HG02623 (cell line): ENCODE data around the gene DBX1.
"Not testable (repeated sequence)": the region's sequence is repeated elsewhere in the genome, so short reads cannot be mapped to it uniquely, and the experiment has no call there.

Source experiments
- ATAC-seq: cut with Tn5 transposase; IDR thresholded peaks from one replicate; pipeline ENCODE4 v1.9.1; 2021; ENCODE audit warnings: moderate library complexity; ENCODE audit not compliant: unreplicated experiment

DBX1 gene, protein sequence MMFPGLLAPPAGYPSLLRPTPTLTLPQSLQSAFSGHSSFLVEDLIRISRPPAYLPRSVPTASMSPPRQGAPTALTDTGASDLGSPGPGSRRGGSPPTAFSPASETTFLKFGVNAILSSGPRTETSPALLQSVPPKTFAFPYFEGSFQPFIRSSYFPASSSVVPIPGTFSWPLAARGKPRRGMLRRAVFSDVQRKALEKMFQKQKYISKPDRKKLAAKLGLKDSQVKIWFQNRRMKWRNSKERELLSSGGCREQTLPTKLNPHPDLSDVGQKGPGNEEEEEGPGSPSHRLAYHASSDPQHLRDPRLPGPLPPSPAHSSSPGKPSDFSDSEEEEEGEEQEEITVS

DNA sequence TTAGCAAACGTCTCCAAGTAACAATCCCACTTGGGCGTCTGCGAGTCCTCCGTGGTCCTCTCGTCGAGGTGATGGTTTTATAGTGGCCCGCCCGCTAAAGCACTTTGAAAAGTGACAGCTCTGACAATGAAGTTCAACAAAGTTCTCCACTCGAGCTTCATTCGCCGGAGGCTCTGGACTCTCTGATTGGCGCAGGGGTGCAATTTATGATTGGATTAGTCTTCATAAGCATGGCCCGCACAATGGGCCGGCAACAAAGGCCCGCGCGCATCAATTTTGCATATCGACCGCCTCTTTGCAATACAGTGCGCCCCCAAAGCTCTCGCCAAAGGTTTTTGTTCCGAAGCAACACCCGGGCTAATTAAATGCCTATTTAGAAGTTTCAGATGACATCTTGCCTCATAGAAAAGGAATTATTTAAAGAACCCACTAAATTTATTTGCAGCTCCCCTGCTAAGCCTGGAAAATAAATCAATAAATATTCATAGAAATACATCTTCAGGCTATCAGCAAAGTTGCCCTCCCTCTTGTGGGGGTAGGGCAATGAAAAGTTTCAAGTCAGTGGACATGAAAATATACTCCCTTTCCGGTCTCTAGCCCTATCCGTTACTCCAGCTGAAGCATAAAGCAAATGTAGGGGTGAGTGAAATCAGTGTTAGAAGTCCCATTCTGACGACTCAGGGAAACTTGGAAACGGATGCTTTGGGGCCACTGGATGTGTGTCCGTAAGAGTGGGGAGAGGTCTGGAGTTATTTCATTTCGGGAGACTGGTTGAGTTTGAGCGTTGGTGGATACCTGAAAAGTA, at the start of gene DBX1:
Gene DBX1 (minus strand): TSS at position 51 of the 805 bp plus-strand sequence. CDS start 151 bp downstream, outside the sequence.
- ATAC-seq: no peak

DNA sequence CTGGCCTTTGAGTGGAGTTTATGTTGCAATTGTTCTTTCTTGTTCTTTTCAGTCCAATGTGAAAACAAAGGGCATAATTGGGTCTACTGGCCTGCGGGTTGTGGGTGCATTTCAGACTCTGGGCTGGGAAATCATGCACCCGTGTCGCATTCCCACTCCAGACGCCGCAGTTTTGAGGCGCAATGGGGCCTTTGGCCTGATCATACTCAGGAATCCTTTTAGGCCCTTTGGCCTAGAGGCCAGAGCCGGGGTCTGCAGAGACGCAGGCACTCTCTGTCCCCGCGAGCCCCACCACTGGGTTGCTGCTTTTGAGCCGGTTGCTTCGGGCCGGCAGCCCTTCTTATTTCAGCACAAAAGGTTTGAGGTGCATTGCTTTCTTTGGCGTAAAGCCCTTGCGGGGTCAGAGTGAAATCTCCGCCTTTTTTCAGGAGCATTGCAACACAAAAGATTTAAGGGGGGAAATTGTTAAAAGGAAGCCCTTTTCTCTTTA, 48.4 kb upstream of the DBX1 start:
- ATAC-seq: no peak

DNA sequence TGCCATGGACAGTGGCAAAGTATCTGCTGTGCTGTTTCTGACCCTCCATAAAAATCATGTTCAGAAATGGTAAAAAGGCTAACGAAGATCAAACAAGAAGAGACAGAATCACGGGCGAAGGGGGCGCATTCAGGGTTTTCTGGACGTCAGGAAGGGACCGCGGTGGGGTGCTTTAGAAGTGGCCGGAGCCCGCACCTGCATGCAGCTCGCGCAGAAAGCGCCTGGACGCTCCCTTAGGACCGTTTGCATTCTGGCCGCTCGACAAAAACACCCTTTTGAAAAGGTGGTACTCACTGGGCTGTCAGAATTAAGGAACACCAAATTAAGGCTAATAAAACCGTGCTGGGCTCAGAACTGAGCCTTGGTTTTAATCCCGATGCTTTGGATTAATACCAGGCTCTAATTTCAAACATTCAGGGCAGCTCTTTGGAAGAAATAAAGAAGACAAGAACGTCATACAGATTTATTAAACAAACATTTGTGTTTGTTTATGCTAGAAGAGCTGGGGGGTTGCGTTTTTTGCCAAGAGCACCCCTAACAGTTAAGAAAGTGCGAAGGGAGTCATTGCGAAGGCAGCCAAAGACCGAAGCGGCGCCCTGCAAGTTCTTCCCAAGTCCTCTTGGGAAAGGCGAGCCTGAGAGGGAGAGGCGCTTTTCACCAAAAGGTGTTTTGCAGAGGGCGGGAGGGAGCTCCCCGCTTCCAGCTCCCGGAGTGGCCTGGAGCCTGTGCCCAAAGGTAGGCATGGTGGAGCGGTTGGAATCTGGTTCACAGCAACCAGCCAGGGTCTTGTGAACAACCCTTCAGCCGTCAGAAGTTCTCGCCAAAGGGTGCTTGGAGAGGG, 47.7 kb upstream of the DBX1 start:
- no peak for ATAC-seq

DNA sequence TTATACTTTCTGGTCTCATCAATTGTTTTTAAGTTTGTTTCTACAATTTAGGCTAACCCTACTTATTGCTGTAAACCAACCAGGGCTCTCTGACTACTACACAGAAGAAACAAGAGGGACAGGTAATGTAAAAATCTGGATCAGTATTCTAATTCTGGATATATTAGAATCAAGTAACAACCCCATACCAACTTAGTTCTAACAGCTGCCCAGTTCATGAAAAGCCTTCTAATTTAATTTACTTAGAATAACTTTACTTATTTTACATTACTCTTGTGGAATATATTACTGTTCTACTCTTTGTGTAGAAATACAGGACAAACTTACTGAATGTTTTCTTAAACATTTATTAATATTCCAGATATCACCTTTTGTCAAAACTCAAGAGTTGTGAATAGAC, 45.5 kb upstream of the DBX1 start:
- ATAC-seq: no peak

DNA sequence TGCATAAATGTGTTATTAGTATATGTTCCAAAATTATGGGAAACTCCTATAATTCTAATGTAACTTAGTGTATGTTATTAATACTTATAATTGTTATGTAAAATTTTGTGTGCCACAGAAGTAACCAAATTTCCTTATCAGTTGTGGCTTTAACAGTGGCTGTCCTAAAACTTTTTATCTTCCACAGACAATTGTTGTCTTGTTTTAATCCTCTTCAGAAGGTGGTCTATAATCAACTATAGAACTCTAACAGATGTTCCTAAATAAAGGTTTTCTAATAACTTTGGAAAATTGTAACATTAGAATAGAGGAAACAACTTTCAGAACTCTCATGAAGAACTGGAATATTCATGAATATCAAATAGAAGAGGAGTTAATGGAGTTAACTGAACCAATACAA, 44.4 kb upstream of the DBX1 start:
- no peak for ATAC-seq

DNA sequence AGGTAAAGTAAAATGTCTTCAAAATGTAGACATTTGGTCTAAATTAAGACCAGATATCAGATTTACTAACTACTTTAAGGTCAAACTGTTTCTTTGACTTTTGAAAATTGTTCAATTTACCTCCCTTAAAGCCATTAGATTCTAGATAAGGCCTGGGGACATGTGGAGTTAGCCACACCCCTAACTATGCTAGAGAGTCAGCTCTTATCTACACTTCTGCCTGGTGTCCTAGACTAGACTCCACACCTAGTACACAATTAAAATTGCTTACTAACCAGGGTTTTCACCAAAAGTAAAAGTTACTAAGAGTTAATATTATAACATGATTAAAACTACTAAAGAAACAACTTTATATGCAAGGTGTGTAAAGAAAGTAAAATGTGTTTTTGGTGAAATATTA, 43.6 kb upstream of the DBX1 start:
- ATAC-seq: no peak

DNA sequence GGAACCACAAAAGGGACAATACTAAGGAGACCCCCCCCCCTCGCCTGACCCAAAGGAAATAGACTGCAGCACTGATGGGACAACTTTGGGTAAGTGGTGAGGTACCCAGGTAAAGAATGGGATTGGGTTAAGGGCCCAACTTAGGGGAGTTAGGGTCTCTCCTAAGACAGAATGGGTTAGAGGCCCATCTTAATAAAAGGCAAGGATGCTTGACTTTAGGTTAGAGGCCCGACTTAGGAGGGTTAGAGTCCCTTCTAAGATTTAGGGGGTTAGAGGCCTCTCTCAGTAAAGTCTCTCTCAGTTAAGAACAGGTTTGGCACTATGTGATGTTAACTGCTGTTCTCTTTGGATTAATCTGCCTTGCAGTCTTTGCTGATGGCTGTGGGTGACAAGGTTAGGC, 41.0 kb upstream of the DBX1 start:
- ATAC-seq: no peak

DNA sequence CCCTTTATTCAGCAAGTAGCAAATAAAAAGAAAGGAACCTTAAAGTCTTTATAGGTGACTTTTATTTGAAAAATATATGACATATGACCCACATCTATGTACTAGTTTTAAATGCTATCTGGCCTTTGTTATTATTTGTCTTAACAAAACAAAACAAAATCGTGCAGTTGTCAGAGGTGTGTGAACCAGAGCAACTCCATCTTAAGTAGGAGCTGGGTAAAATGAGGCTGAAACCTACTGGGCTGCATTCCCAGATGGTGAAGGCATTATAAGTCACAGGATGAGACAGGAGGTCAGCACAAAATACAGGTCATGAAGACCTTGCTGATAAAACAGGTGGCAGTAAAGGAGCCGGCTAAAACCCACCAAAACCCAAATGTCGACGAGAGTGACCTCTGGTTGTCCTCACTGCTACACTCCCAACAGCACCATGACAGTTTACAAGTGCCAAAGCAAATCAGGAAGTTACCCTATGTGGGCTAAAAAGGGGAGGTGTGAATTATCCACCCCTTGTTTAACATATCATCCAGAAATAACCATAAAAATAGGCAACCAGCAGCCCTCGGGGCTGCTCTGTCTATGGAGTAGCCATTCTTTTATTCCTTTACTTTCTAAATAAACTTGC, 40.2 kb upstream of the DBX1 start:
- not testable (repeated sequence) for ATAC-seq

DNA sequence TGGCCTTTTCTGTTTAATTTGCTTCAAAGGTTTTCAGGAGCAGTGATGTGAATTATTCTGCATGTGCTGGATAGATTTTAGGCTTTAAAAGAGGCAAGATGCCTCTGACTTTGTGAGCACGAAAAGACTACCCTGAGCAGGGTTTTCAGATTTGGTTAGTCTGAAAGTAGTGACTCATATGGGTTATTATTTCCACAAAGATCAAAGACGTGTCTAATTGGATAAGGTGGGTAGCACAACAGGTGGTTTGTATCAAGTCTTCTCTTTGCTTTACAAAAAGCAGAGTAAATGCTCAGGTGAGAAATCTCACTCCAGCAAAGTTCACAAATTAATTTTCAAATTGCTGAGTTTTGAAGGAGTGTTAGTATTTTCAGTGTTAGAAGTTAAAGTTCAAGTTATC, 37.6 kb upstream of the DBX1 start:
- ATAC-seq: no peak

DNA sequence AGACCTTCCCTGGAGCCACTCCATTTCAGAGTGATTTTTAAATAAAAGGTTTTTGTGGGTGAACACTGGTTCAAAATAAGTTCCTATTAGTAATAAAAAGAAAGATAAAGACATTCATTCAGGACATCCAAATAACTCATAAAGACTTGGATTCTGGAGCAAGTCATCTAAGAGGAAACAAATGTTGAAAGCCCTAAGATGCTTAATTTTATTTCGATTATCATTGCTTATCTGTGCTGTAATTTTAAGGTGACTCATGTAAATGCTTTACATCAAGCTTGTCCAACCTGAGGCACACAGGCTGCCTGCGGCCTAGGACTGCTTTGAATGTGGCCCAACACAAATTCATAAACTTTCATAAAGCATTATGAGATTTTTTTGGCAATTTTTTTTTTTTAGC, 34.2 kb upstream of the DBX1 start:
- ATAC-seq: no peak

DNA sequence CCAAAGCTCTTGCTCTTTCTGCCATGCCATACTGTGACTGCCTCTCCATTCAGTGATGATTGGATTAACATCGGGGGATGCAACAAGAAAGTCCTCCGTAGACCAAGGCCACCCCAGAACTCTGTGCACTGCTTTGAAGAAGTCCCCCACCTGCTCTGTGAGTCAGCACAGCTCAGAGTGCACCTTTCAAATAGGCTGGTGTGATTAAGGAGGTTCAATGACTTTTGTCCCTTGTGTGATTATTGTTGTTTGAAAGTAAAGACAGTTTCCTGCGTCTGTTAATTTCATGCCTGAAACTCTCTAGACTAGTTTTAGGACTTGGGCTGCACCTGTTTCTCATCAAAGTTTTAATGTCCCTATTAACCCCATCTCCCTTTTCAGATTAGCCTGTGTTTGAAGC, 33.0 kb upstream of the DBX1 start:
- no peak for ATAC-seq

DNA sequence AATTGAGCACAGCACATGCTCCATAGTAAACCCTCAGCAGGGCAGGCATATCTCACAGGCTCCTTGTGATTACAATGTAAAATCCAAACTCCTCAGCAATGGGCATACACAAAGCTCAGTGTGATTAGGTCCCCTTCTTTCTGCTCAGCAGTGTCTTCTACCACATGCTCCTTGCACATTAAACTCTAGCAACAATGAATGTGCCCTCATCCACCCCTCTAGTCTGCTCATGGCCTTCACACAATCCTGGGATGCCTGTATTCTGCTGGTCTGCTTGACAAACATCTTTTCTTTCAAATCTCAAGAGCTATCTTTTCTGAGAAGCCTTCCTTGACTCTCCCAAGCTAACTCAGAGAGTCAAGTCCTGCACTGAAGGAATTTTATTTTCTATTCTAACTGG, 32.4 kb upstream of the DBX1 start:
- ATAC-seq: no peak

DNA sequence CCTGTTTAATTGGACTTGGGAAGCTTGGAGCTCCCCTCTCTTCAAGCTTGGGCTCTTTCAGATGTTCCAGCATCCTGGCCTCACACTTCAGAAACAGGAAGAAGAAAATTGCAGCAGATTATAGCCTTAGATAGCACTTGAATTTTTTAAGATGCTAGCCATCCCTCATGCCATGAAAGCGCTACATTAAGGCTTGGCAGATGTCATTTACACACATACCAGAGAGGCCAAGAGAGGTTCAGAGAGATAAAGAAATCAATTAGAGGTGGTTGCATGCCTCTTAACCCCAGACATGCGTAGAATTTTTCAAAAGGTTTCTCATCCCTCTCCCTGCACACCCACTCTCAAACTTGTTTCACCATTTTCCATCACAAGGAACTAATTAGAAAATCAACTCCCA, 31.9 kb upstream of the DBX1 start:
- no peak for ATAC-seq

DNA sequence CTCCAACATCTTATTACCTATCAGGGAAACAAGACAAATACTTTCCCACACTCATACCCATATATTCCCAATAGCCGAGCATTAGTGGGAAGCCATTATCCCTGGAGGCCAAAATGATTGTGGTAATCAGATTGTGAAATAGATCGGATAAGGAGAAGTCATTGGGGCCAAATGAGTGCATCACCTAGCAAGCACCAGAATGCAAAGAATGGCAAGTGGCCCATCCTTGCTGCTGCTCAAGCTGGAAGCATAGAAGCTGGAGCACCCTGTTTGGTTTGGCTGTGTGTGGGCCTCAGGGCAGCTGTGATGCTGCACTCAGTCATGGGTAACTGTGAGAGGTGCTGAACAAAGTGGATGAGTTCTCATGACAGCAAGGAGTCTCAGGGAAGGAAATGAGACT, 18.7 kb upstream of the DBX1 start:
- no peak for ATAC-seq

DNA sequence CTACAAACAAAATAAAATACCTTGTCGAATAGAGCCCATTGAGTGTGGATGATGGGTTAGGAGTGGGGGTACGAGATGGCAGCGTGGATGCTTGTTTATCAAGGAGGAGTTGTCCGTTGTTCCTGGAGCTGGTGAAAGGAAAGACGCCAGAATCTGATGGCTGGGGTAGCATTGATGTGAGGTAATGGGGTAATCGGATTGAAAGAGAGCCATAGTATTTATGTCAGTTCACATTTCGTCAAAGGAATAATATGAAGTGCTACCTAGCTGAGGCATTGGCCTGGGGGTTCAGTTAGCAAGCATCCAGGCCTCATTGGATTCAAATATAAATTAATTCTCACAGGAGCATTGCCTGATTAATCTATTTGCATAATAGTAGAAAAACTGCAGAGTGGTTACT, 16.9 kb upstream of the DBX1 start:
- no peak for ATAC-seq

DNA sequence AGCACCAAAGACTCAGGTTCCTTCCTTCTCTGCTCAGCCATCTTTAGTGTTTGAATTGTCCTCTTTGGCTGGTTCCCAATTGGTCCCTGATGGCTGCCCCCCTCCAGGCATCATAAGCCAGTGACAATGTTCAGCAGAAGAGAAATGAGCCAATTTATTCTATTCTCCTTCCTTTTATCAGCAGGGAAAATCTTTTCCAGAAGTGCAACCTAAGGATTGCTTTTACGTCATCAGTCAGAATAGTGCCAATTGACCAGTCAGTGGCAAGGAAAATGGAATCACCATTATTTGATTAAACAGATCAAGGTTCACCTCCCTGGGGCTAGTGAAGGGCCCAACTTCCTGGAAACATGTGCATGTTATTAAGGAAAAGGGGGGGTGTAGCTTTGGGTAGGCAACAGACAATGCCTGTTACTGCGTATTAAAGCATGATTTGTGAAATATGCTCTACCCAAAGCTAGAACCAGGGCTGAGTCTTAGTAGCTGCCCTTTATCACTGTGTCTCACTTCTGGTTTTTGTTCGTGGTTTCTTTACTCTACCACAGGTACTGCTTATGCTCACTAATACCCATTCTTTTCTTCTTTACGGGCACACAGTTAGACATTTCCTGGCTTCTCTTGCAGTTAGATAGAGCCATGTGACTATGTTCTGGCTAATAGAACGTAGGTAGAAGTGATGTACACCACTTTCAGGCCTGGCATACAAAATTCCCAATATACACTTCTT, 12.6 kb upstream of the DBX1 start:
- no peak for ATAC-seq

DNA sequence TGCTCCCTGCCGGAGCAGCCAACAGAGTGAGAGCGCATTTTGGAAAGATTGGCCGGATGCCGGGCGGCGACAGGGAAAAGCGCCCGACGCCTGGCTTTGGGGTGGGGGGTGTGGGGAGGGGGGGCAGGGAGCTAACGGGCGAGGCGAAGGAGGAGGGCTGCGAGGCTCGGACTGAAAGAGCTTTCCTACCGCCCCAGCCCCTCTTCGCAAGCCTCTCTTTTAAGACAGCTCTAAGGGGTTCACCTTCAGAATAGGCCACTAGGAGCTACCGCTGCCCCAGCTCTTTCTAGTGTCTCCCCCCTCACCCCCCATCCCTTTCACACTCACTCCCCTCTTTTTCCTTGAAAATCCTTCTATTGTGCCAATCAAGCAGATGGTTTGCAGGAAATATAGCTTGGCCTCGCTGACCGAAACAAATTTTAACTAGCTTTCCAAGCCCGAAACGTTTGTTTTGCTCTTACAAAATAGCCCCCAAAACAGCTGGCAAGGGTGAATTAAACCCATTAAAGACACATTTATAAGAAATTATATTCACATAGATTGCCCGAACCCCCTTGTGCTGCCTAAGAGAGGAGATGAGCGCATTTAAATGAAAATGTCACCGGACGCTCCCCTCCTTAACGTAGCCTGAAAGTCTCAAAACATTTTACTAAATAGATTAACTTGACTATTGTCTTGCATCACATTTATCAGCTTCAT, 3.7 kb upstream of the DBX1 start:
- no peak for ATAC-seq

DNA sequence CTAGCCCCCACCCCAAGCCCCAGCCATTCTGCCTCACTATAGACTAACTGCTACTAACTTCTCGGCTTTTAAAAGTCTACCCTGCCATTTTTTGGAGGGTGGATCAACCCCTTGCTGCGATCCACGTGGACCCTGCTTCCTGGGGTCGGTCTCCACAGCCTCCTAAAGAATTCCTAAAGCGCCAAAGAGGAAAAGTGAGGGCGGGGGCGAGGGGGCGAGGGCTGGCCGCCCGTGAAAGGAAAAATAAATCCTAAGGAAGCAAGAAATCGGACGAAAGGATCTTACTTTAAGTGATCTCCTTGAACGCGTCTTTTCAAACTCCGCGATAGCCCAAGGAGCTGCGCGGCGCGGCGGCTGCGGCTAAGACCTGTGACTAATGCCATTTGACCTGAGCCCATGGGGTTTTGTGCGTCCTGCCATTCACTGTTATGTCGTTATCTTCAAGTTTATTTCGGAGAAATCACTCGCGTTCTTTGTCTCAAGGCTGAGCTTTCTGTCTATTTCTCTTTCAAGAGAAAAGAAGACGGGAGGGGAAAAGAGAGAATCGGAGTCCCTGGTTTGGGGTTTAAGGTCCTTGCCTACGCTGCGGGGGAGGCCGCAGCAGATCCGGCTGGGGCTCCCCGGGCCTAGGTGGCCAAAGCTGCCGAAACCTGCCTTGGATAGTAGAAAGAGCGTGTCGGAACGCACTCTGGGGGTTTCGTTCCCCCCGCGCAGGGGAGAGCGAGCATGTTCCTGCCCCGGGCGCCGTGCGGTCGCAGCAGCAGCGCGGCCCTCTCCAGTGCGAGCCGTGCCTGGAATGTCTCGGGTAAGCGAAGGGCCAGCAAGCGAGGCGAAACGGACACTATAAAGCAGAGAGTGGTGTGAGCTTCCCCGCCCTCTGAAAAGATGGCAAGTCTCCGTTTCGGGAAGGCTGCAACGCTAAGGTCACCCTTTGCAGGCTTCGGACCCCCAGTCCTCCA, 2.8 kb upstream of the DBX1 start:
- no peak for ATAC-seq
